Testis (tissue), 3 donors: ENCODE measurements around the gene KDM4C. TPM values are rescaled to one million over a fixed set of nuclear protein-coding genes. Genes with fewer than 3 reads are reported as not detected.

Experiments used
- DNase-seq: peaks from one replicate; pipeline ENCODE4 v3.0.0-alpha.2; 2019
- H3K27ac ChIP-seq, 2 donors: fragments of 200-600 bp; sonication (generic); one replicate each; pipeline ENCODE4 v1.5.1; 2019
- H3K27me3 ChIP-seq: fragments of 200-600 bp; sonication (generic); one replicate; pipeline ENCODE4 v1.5.1; 2019
- H3K36me3 ChIP-seq: fragments of 200-600 bp; sonication (generic); one replicate; pipeline ENCODE4 v1.5.1; 2017; ENCODE audit warnings: low read depth; ENCODE audit errors: missing control alignments
- H3K4me1 ChIP-seq: fragments of 200-600 bp; sonication (generic); one replicate; pipeline ENCODE4 v1.5.1; 2019
- H3K4me3 ChIP-seq, 2 donors: fragments of 200-600 bp; sonication (generic); one replicate each; pipeline ENCODE4 v1.5.1; 2017 to 2019
- H3K9me3 ChIP-seq: fragments of 200-600 bp; sonication (generic); one replicate; pipeline ENCODE4 v1.5.1; 2017
- POLR2A ChIP-seq: fragments of 450-650 bp; IDR thresholded peaks from one replicate; pipeline ENCODE4 v1.6.1; 2017; ENCODE audit warnings: antibody characterized with exemption, mild to moderate bottlenecking, moderate library complexity
- WGBS, 2 donors: methylation state at CpG; one replicate each; pipeline ENCODE4 v1.1.5; 2018; 5-methylcytosine and 5-hydroxymethylcytosine counted together
- intact Hi-C: fragments of 100-400 bp; cut with DNase I; formaldehyde crosslinking; loops from one replicate; pipeline ENCODE4 v1.15.1; 2023; ENCODE audit warnings: low total_unique reads
- polyA plus RNA-seq: library from polyadenylated mRNA; stranded (reverse); fragments of 350-450 nt; fragmentation: Illumina TruSeq; extraction: RNeasy Lipid Tissue Mini Kit (QIAGEN cat#74804); gene quantifications from one replicate; pipeline ENCODE4 v1.2.3, GENCODE V29; 2014; ENCODE audit warnings: low read depth, low replicate concordance; ENCODE audit not compliant: insufficient read depth
- total RNA-seq, 2 donors: library from RNA; depleted of rRNA; stranded (reverse); fragments of >200 nt; gene quantifications; one replicate each; pipeline ENCODE4 v1.2.3, GENCODE V29; 2016
- TF ChIP-seq, protein P1 (sequence below), 3 experiments: fragments of 450-650 bp in 2 of 3; fragments of 200-600 bp in 1 of 3; sonication (generic) in 1 of 3; IDR thresholded peaks; one replicate each; pipeline ENCODE4 v1.5.1; 2016 to 2019; ENCODE audit warnings: antibody characterized with exemption in 3 of 3, mild to moderate bottlenecking in 2 of 3, moderate library complexity in 1 of 3

KDM4C gene
- total and polyA plus RNA-seq, 3 donors from 2014 or later, result 16.7 to 58.8 (median 48.8) TPM

- H3K4me3 ChIP-seq, result no peak overlapping the region
- no peak for TF ChIP-seq POLR2A
- TF ChIP-seq, protein P1, sequence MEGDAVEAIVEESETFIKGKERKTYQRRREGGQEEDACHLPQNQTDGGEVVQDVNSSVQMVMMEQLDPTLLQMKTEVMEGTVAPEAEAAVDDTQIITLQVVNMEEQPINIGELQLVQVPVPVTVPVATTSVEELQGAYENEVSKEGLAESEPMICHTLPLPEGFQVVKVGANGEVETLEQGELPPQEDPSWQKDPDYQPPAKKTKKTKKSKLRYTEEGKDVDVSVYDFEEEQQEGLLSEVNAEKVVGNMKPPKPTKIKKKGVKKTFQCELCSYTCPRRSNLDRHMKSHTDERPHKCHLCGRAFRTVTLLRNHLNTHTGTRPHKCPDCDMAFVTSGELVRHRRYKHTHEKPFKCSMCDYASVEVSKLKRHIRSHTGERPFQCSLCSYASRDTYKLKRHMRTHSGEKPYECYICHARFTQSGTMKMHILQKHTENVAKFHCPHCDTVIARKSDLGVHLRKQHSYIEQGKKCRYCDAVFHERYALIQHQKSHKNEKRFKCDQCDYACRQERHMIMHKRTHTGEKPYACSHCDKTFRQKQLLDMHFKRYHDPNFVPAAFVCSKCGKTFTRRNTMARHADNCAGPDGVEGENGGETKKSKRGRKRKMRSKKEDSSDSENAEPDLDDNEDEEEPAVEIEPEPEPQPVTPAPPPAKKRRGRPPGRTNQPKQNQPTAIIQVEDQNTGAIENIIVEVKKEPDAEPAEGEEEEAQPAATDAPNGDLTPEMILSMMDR (IDR thresholded peaks at IDR 0.05), result no peak
- intact Hi-C loops, result no loop called here
Observed at GRCh38 chr9:6917162-6917561, 159.4 kb downstream of the KDM4C start.

DNA sequence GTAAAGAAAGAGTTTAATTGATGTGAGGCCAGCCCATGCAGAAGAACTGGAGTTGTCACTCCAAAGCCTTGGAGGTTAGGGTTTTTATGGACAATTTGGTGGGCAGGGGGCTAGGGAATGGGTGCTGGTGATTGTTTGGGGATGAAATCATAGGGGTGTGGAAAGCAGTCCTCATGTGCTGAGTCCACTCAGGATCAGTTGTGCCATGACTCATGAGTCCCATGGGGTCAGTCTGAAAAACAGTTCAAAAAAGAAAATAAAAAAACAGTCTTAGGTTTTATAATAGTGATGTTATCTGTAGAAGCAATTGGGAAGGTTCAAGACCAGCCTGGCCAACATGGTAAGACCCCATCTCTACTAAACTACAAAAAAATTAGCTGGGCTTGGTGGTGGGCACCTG lies 162.3 kb downstream of the KDM4C start:
- TF ChIP-seq, protein P1 (IDR thresholded peaks at IDR 0.05), result no peak
- no peak for TF ChIP-seq POLR2A
- H3K9me3 ChIP-seq, result no peaks in the 10 kb centered on the region
- H3K36me3 ChIP-seq, result no peaks in the 10 kb centered on the region
- no peak for DNase-seq
- H3K4me1 ChIP-seq, result no peaks in the 10 kb centered on the region
- intact Hi-C loops, result no loop called here
- H3K27me3 ChIP-seq, result no peaks in the 10 kb centered on the region
- H3K27ac ChIP-seq, result no peak overlapping the region
- H3K4me3 ChIP-seq, result no peak overlapping the region

More at GRCh38 chr9:6917162-6917561, 159.4 kb downstream of the KDM4C start:
- H3K4me1 ChIP-seq, result no peaks in the 10 kb centered on the region
- no peaks in the 10 kb centered on the region for H3K27me3 ChIP-seq
- no peak for DNase-seq
- H3K9me3 ChIP-seq, result no peaks in the 10 kb centered on the region
- no peaks in the 10 kb centered on the region for H3K36me3 ChIP-seq
- no peak overlapping the region for H3K27ac ChIP-seq

DNA sequence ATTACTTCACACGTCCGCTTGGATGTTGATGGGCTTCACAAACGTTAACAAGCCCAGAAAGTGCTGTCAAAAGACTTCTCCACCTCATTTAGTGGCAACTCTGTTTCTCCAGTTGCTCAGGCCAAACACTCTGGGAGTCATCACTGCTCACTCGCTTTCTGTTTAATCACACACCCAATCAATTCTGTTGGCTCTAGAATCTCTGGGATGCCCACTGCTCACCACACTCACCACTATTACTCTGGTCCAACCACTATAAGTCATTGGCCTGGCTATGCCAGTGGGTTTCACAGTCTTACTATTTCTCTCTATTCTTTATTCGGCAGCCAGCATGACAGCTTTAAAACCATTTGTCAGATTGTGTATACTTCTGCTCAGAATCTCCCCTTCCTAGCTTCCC lies 163.5 kb downstream of the KDM4C start:
- intact Hi-C loops, result no loop called here
- Histone ChIP-seq H3K4me3 (no peak overlapping the region), H3K4me1 (no peaks in the 10 kb centered on the region), H3K36me3 (no peaks in the 10 kb centered on the region), H3K9me3 (no peaks in the 10 kb centered on the region), H3K27me3 (no peaks in the 10 kb centered on the region), H3K27ac (no peak overlapping the region)
- 88% methylated on average over 5 of the region's 5 CpGs for WGBS, 2 donors
- no peak for DNase-seq
- TF ChIP-seq POLR2A, result no peak
- TF ChIP-seq, protein P1 (IDR thresholded peaks at IDR 0.05), result no peak

GRCh38 chr9:6922124-6922676 lies 164.4 kb downstream of the KDM4C start:
- no peaks in the 10 kb centered on the region for H3K27me3 ChIP-seq
- intact Hi-C loops, result no loop called here
- no peak overlapping the region for H3K27ac ChIP-seq
- DNase-seq, result no peak
- H3K9me3 ChIP-seq, result no peaks in the 10 kb centered on the region
- TF ChIP-seq POLR2A, result no peak
- TF ChIP-seq, protein P1 (IDR thresholded peaks at IDR 0.05), result no peak
- 94 to 97% methylated on average over 2 of the region's 2 CpGs for WGBS, 2 donors
- no peaks in the 10 kb centered on the region for H3K4me1 ChIP-seq
- H3K4me3 ChIP-seq, result no peak overlapping the region
- no peaks in the 10 kb centered on the region for H3K36me3 ChIP-seq

- intact Hi-C loops, result no loop called here
- Histone ChIP-seq H3K4me1 (no peaks in the 10 kb centered on the region), H3K27ac (no peak overlapping the region), H3K4me3 (no peak overlapping the region), H3K36me3 (no peaks in the 10 kb centered on the region), H3K27me3 (no peaks in the 10 kb centered on the region), H3K9me3 (no peaks in the 10 kb centered on the region)
- no peak for DNase-seq
- 84 to 90% methylated on average over 2 of the region's 2 CpGs for WGBS, 2 donors
- TF ChIP-seq, protein P1 (IDR thresholded peaks at IDR 0.05), result no peak
- TF ChIP-seq POLR2A, result no peak
Observed at GRCh38 chr9:6922680-6923079, 164.9 kb downstream of the KDM4C start.
